MM.1S (cell line): ENCODE measurements around the gene HELZ.
"Not testable (repeated sequence)": the region's sequence is repeated elsewhere in the genome, so short reads cannot be mapped to it uniquely, and the experiment has no call there.

Source experiments
- DNase-seq: peaks from one replicate; pipeline ENCODE4 v3.0.0-alpha.2; 2015
- H2AFZ ChIP-seq: fragments of 300-600 bp; sonication (generic); 2 replicates; pipeline ENCODE4 v1.6.0; 2016; ENCODE audit warnings: antibody characterized with exemption, low read length
- H3F3A ChIP-seq: fragments of 300-600 bp; sonication (generic); 2 replicates; pipeline ENCODE4 v1.6.1; 2016; ENCODE audit warnings: mild to moderate bottlenecking, antibody characterized with exemption, low read length, moderate library complexity, mixed read lengths; ENCODE audit not compliant: insufficient read depth
- H3K27ac ChIP-seq: fragments of 300-600 bp; sonication (generic); 2 replicates; pipeline ENCODE4 v1.5.1; 2016; ENCODE audit warnings: mild to moderate bottlenecking, low read length
- H3K27me3 ChIP-seq: fragments of 300-600 bp; sonication (generic); replicated peaks from 2 replicates; pipeline ENCODE4 v1.6.0; 2016; ENCODE audit warnings: low read length; ENCODE audit not compliant: insufficient read depth
- H3K36me3 ChIP-seq: fragments of 300-600 bp; sonication (generic); replicated peaks from 2 replicates; pipeline ENCODE4 v1.6.1; 2016; ENCODE audit warnings: mild to moderate bottlenecking, low read length, mixed read lengths; ENCODE audit not compliant: insufficient read depth
- H3K4me1 ChIP-seq: fragments of 300-600 bp; sonication (generic); 2 replicates; pipeline ENCODE4 v1.6.1; 2016; ENCODE audit warnings: low read length, mixed read lengths
- H3K4me2 ChIP-seq: fragments of 300-600 bp; sonication (generic); 2 replicates; pipeline ENCODE4 v1.6.0; 2016; ENCODE audit warnings: low read depth, low read length
- H3K4me3 ChIP-seq: fragments of 300-600 bp; sonication (generic); 2 replicates; pipeline ENCODE4 v1.5.1; 2016; ENCODE audit warnings: low read length, mixed read lengths
- H3K79me2 ChIP-seq: fragments of 300-600 bp; sonication (generic); 2 replicates; pipeline ENCODE4 v1.6.1; 2016; ENCODE audit warnings: mixed run types, low read length, mixed read lengths
- H3K9ac ChIP-seq: fragments of 300-600 bp; sonication (generic); 2 replicates; pipeline ENCODE4 v1.6.1; 2016; ENCODE audit warnings: low read length, mixed read lengths
- H3K9me2 ChIP-seq: fragments of 300-600 bp; sonication (generic); replicated peaks from 2 replicates; pipeline ENCODE4 v1.6.1; 2016; ENCODE audit warnings: mild to moderate bottlenecking, low read length, mixed read lengths; ENCODE audit not compliant: insufficient read depth
- H3K9me3 ChIP-seq: fragments of 300-600 bp; sonication (generic); replicated peaks from 2 replicates; pipeline ENCODE4 v1.6.1; 2016; ENCODE audit warnings: mild to moderate bottlenecking, low read length, mixed read lengths; ENCODE audit not compliant: insufficient read depth
- H4K20me1 ChIP-seq: fragments of 300-600 bp; sonication (generic); 2 replicates; pipeline ENCODE4 v1.6.1; 2016; ENCODE audit warnings: mild to moderate bottlenecking, low read length, moderate library complexity, mixed read lengths; ENCODE audit not compliant: insufficient read depth
- EZH2 ChIP-seq: fragments of 300-600 bp; sonication (generic); optimal IDR thresholded peaks from 2 replicates; pipeline ENCODE3; 2017; ENCODE audit warnings: low read depth, mild to moderate bottlenecking, antibody characterized with exemption, low read length, mixed read lengths
- EZH2phosphoT487 ChIP-seq: fragments of 300-600 bp; sonication (generic); IDR thresholded peaks from 2 replicates; pipeline ENCODE4 v1.6.1; 2018; ENCODE audit warnings: antibody characterized with exemption, low read length
- TF ChIP-seq, protein P1 (sequence below): fragments of 300-600 bp; sonication (generic); IDR thresholded peaks from 2 replicates; pipeline ENCODE4 v1.5.1; 2016; ENCODE audit warnings: antibody characterized with exemption, low read length, mixed read lengths

The HELZ gene

DNA sequence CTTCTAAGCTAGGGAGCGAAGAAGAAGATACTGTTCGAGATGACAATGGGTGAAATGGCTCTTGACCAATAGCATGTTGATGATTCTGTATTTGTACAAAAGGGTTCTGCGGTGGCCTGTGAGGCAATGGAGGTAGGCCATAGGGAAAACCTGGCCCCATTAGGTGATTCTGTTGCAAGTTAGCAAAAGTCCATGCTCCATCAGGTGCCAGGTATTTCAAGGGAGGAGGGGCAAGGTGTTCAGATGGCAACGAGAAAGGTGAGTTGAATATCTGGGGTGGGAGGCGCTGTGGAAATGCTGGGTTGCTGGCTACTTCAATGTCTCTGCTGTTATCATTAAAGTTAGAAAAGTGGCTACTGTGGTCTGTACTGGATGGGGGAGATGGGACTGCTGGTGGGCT is 137.8 kb downstream of the HELZ start:
- Histone ChIP-seq H3K4me1 (no peaks in the 10 kb centered on the region), H3F3A (no peaks in the 10 kb centered on the region), H4K20me1 (no peaks in the 10 kb centered on the region), H3K4me3 (no peak overlapping the region), H3K36me3 (peaks cover 4% of the 10 kb centered on the region; the same call in 1 of the 2 replicates), H3K9me3 (no peaks in the 10 kb centered on the region), H3K9ac (no peak overlapping the region), H3K9me2 (no peaks in the 10 kb centered on the region), H3K27ac (no peak overlapping the region), H2AFZ (no peak overlapping the region), H3K27me3 (no peaks in the 10 kb centered on the region), H3K79me2 (0 out of 2 replicates have a peak, but pooled peaks cover 7% of the 10 kb centered on the region), H3K4me2 (no peak overlapping the region)
- no peak for DNase-seq
- TF ChIP-seq, protein P1, sequence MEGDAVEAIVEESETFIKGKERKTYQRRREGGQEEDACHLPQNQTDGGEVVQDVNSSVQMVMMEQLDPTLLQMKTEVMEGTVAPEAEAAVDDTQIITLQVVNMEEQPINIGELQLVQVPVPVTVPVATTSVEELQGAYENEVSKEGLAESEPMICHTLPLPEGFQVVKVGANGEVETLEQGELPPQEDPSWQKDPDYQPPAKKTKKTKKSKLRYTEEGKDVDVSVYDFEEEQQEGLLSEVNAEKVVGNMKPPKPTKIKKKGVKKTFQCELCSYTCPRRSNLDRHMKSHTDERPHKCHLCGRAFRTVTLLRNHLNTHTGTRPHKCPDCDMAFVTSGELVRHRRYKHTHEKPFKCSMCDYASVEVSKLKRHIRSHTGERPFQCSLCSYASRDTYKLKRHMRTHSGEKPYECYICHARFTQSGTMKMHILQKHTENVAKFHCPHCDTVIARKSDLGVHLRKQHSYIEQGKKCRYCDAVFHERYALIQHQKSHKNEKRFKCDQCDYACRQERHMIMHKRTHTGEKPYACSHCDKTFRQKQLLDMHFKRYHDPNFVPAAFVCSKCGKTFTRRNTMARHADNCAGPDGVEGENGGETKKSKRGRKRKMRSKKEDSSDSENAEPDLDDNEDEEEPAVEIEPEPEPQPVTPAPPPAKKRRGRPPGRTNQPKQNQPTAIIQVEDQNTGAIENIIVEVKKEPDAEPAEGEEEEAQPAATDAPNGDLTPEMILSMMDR, result no peak
- TF ChIP-seq EZH2 (no peak), EZH2phosphoT487 (no peak)

DNA sequence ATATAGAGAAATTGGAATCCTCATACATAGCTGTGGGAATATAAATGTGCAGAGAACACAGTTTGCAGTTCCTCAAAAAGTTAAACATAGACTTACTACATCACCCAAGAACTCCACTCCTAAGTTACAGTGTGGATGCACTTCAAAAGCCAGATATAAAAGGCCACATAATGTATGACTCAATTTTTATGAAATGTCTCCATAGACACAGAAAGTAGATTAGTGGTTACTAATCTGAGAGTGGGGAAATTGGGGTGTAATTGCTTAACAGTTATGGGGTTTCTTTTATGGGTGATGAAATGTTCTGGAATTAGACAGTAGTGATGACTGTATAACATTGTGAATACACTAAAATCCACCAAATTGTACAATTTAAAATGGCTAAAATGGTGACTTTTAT is 139.8 kb downstream of the HELZ start:
- Histone ChIP-seq H4K20me1 (no peaks in the 10 kb centered on the region; the same call in 1 of the 2 replicates), H3F3A (no peaks in the 10 kb centered on the region), H3K9me3 (no peaks in the 10 kb centered on the region), H3K27me3 (no peaks in the 10 kb centered on the region), H3K9ac (no peak overlapping the region), H3K4me3 (no peak overlapping the region), H3K4me1 (0 out of 2 replicates have a peak, but pooled peaks cover 3% of the 10 kb centered on the region), H3K9me2 (no peaks in the 10 kb centered on the region), H3K79me2 (peaks cover 16% of the 10 kb centered on the region), H3K36me3 (no peaks in the 10 kb centered on the region), H2AFZ (no peak overlapping the region), H3K4me2 (no peak overlapping the region), H3K27ac (no peak overlapping the region)
- TF ChIP-seq, protein P1, result no peak
- TF ChIP-seq EZH2phosphoT487 (no peak), EZH2 (no peak)
- DNase-seq, result no peak

DNA sequence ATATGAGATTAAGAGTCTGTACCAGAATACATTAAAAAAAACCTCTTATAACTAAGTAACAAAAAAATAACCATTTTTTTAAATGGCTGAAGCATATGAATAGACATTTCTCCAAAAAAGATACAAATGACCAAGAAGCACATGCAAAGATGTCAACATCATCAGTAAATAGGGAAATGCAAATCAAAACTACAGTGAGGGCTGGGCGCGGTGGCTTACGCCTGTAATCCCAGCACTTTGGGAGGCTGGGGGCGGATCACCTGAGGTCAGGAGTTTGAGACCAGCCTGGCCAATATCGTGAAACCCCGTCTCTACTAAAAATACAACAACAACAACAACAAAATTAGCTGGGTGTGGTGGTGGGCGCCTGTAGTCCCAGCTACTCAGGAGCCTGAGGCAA is 140.4 kb downstream of the HELZ start:
- H3K9me3 ChIP-seq, H3K4me2 ChIP-seq, H3K4me1 ChIP-seq, DNase-seq, H4K20me1 ChIP-seq, H3K36me3 ChIP-seq, H3F3A ChIP-seq, H3K4me3 ChIP-seq, H2AFZ ChIP-seq, H3K27ac ChIP-seq, H3K9ac ChIP-seq, H3K27me3 ChIP-seq, H3K9me2 ChIP-seq: not testable (repeated sequence)
- H3K79me2 ChIP-seq, result peaks cover 19% of the 10 kb centered on the region

DNA sequence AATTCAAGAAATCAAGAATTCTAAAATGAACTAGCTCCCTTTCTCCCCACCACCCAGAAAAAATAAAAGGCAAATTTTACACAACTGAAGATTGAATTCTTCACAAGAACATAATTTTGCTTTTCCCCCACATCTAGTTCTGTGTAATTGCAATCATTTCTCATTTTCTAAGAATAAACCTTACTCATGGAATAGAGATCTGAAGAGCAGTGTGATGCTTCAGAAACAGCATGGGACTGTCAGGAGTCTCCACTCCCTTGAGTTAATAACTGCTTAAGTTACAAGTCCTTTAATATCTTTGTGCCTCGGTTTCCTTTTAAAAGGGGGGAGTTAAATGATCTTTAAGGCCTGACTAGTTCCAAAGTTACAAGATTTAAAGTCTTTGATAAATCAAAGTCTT is 147.0 kb downstream of the HELZ start:
- H4K20me1 ChIP-seq, result peaks cover 4% of the 10 kb centered on the region; the same call in 1 of the 2 replicates
- H3K9ac ChIP-seq, result no peak overlapping the region
- no peak for DNase-seq
- H3K79me2 ChIP-seq, result peaks cover 40% of the 10 kb centered on the region
- H3K27ac ChIP-seq, result no peak overlapping the region
- no peaks in the 10 kb centered on the region for H3K36me3 ChIP-seq
- H3K4me2 ChIP-seq, result no peak overlapping the region
- H3K4me1 ChIP-seq, result 0 out of 2 replicates have a peak, but pooled peaks cover 3% of the 10 kb centered on the region
- no peak for TF ChIP-seq EZH2
- TF ChIP-seq, protein P1, result no peak
- TF ChIP-seq EZH2phosphoT487, result no peak
- no peak overlapping the region for H2AFZ ChIP-seq
- no peaks in the 10 kb centered on the region for H3F3A ChIP-seq
- no peaks in the 10 kb centered on the region for H3K9me3 ChIP-seq
- no peak overlapping the region for H3K4me3 ChIP-seq
- no peaks in the 10 kb centered on the region for H3K27me3 ChIP-seq
- no peaks in the 10 kb centered on the region for H3K9me2 ChIP-seq
